Measurements from ENCODE around the gene HADHB.

The HADHB gene

DNA sequence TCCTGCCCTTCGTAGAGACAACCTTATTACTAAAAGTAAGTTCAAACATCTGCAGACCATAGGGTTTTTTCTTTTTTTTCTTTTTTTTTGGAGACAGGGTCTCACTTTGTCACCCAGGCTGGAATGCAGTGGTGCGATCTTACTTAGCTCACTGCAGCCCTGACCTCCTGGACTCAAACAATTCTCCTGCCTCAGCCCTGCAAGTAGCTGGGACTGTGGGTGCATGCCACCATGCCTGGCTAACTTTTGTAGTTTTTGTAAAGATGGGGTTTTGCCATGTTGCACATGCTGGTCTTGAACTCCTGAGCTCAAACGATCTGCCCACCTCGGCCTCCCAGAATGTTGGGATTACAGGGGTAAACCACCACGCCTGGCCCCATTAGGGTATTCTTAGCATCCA is 32.7 kb upstream of the HADHB start:
- TF ChIP-seq, protein P1, sequence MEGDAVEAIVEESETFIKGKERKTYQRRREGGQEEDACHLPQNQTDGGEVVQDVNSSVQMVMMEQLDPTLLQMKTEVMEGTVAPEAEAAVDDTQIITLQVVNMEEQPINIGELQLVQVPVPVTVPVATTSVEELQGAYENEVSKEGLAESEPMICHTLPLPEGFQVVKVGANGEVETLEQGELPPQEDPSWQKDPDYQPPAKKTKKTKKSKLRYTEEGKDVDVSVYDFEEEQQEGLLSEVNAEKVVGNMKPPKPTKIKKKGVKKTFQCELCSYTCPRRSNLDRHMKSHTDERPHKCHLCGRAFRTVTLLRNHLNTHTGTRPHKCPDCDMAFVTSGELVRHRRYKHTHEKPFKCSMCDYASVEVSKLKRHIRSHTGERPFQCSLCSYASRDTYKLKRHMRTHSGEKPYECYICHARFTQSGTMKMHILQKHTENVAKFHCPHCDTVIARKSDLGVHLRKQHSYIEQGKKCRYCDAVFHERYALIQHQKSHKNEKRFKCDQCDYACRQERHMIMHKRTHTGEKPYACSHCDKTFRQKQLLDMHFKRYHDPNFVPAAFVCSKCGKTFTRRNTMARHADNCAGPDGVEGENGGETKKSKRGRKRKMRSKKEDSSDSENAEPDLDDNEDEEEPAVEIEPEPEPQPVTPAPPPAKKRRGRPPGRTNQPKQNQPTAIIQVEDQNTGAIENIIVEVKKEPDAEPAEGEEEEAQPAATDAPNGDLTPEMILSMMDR (IDR thresholded peaks at IDR 0.05; ENCODE audit: insufficient read depth, low read depth, low read length, missing control alignments), result no peak
- H3K4me3 ChIP-seq (ENCODE audit: low read length), result no peak overlapping the region
- no peak for DNase-seq (ENCODE audit: low read depth)

DNA sequence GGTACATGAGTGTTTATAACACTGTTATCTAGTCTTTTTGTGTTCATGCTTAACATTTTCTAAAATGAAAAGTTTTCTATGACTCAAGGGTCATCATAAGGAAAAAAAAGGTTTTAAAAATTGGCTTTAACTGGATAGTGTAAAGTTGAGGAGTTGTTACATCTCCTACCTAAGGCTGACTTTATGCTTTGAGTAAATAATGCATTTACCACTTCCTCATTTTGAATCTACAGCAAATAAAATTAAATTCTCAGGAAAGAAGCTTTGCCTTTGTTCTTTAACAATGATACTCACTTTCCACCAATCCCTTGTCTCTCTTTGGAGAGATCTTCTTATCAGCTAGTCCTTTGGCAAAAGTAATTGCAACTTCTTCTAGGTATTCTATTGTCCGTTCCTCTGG is 30.0 kb upstream of the HADHB start:
- no peak overlapping the region for H3K4me3 ChIP-seq (ENCODE audit: low read length)
- TF ChIP-seq, protein P1 (IDR thresholded peaks at IDR 0.05; ENCODE audit: insufficient read depth, low read depth, low read length, missing control alignments), result no peak
- DNase-seq (ENCODE audit: low read depth), result no peak

DNA sequence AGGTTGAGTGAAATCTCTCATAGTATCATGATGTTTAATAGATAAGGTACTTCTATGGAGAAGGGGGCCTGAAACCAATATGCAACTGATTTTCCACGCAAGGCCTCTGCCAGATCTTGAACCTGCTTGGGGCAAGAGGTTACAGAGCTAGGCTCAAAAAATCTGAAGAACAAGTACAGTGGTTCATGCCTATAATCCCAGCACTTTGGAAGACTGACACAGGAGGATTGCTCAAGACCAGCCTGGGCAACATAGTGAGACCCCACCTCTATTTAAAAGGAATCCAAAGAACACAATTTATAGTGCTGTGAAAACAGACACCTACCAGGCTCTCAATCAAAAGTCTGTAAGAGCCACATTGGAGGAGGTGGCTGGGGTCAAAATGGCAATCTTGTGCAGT is 28.9 kb upstream of the HADHB start:
- H3K4me3 ChIP-seq (ENCODE audit: low read length), result no peak overlapping the region
- no peak for DNase-seq (ENCODE audit: low read depth)
- TF ChIP-seq, protein P1 (IDR thresholded peaks at IDR 0.05; ENCODE audit: insufficient read depth, low read depth, low read length, missing control alignments), result no peak

DNA sequence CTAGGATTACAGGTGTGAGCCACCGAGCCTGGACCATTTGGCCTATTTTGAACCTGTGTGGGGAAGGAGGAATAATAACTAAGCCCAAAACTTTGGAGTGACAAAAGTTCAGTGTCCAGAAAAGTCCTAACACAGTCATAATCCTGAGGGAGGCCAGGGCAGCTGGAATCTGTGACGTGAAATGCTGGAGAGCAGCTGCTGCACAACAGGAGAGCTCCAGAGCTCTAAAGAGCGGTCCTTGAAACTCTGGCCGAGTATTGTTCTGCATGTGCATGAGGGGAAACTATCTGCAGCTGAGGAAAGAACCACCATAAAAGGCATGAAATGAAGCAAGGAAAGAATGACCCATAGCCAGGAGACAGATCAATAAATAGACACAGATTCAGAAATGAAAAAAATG is 28.2 kb upstream of the HADHB start:
- TF ChIP-seq, protein P1 (IDR thresholded peaks at IDR 0.05; ENCODE audit: insufficient read depth, low read depth, low read length, missing control alignments), result no peak
- DNase-seq (ENCODE audit: low read depth), result no peak
- no peak overlapping the region for H3K4me3 ChIP-seq (ENCODE audit: low read length)

DNA sequence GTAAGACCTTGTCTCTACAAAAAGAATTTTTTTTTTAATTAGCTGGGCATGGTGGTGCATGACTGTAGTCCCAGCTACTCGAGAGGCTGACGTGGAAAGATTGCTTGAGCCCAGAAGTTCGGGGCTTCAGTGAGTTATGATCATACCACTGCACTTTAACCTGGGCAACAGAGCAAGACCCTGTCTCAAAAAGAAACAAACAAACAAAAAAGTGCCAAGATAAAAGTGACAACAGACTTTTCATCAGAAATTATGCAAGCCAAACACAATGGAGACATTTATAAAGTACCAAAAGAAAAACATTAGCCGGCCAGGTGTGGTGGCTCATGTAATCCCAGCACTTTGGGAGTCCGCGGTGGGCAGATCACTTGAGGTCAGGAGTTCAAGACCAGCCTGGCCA is 27.0 kb upstream of the HADHB start:
- no peak for DNase-seq (ENCODE audit: low read depth)
- TF ChIP-seq, protein P1 (IDR thresholded peaks at IDR 0.05; ENCODE audit: insufficient read depth, low read depth, low read length, missing control alignments), result no peak
- no peak overlapping the region for H3K4me3 ChIP-seq (ENCODE audit: low read length)

DNA sequence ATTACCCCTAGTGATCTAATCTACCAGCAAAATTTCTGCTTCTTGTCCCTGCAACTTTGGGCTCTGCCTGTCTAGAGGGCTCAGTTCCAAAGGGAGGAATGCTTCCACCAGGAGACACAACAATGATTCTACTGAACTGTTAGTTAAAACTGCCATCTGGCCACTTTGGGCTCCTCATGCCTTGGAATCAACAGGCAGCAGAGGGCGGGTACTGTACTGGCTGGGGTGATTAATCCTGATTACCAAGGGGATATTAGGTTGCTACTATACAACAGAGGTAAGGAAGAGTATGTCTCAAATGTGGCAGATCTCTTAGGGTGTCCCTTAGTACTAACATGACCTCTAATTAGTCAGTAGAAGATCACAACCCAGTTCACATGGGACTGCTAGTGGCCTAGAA is 21.7 kb upstream of the HADHB start:
- no peak for DNase-seq (ENCODE audit: low read depth)
- TF ChIP-seq, protein P1 (IDR thresholded peaks at IDR 0.05; ENCODE audit: insufficient read depth, low read depth, low read length, missing control alignments), result no peak
- H3K4me3 ChIP-seq (ENCODE audit: low read length), result no peak overlapping the region

DNA sequence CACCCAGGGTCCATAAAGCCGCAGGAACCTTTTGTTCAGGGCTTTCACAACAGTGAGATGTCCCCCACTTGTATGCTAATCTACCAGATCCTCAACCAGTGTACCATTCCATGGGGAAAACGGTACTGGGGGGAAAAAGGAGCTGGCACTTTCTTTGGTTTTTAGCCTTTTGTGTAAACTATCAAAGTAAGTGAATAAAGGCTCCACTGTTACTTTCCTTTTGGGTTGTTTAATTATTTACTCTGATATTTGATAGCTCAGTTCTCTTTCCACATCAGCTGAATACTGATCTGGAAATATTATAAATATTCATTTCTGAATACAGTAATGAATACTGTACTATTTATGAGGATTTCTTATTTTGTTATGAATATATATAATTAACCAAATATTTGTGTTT is 20.6 kb upstream of the HADHB start:
- TF ChIP-seq, protein P1 (IDR thresholded peaks at IDR 0.05; ENCODE audit: insufficient read depth, low read depth, low read length, missing control alignments), result no peak
- no peak overlapping the region for H3K4me3 ChIP-seq (ENCODE audit: low read length)
- DNase-seq (ENCODE audit: low read depth), result no peak

Data from epithelial cell of esophagus (primary cell).